Measurements from ENCODE around the gene IPO13.

Gene IPO13

DNA sequence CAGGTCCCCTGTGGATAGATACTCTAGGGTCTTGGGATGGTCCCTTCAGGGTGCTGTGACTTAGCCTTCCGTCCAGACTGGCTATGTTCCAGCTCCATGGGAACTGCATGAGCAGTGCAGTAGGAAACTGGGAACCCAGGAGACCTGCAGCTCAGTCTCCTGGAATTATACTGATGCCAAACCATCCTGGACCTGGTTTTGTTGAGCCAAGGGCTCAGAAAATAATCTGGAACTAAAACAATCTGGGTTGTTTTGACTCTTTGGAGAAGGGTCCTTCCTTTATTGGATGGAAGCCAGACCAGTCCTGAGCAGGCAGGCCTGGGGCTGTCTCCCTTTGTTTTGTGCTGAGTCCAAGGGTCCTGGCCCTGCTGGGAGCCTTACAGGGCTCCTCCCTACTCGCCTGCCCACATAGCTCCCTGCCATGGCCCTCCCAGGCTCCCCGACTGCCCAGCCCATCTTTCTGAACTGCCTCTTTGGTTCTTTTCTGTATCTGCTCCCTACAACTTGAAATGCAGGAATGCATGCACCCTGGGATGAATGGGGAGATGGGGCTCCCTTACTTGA lies 1.2 kb downstream of the IPO13 start:
- Histone ChIP-seq H3K4me3 (ENCODE audit: low read depth, low read length) (peak overlapping the region; percentile 87), H3K27me3 (ENCODE audit: control insufficient read depth, insufficient read depth, low read length) (no peaks in the 10 kb centered on the region), H3K9me3 (ENCODE audit: control insufficient read depth, low read length) (no peaks in the 10 kb centered on the region), H3K36me3 (ENCODE audit: control insufficient read depth, insufficient read depth, low read length) (no peaks in the 10 kb centered on the region), H3K9ac (no peak overlapping the region), H2AFZ (no peak overlapping the region), H3K4me1 (peaks cover 11% of the 10 kb centered on the region), H3K4me2 (ENCODE audit: low read length) (peak overlapping the region; percentile 94), H3K27ac (no peak overlapping the region), H3K79me2 (peaks cover 8% of the 10 kb centered on the region)
- TF ChIP-seq CTCF (IDR thresholded peaks at IDR 0.05): no peak

DNA sequence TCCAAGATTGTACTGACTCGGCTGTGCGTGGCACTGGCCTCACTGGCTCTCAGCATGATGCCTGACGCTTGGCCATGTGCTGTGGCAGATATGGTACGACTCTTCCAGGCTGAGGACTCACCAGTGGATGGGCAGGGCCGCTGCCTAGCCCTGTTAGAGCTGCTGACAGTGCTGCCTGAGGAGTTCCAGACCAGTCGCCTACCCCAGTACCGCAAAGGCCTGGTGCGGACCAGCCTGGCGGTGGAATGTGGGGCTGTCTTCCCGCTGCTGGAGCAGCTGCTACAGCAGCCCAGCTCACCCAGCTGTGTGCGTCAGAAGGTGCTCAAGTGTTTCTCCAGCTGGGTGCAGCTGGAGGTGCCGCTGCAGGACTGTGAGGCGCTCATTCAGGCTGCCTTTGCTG lies 2.9 kb downstream of the IPO13 start:
- H2AFZ ChIP-seq: no peak overlapping the region
- H3K4me3 ChIP-seq (ENCODE audit: low read depth, low read length): no peak overlapping the region
- H3K9ac ChIP-seq: no peak overlapping the region
- H3K36me3 ChIP-seq (ENCODE audit: control insufficient read depth, insufficient read depth, low read length): no peaks in the 10 kb centered on the region
- H3K9me3 ChIP-seq (ENCODE audit: control insufficient read depth, low read length): no peaks in the 10 kb centered on the region
- H3K4me1 ChIP-seq: peaks cover 11% of the 10 kb centered on the region
- H3K4me2 ChIP-seq (ENCODE audit: low read length): no peak overlapping the region
- H3K79me2 ChIP-seq: peaks cover 8% of the 10 kb centered on the region
- no peak overlapping the region for H3K27ac ChIP-seq
- no peaks in the 10 kb centered on the region for H3K27me3 ChIP-seq (ENCODE audit: control insufficient read depth, insufficient read depth, low read length)
- no peak for TF ChIP-seq CTCF (IDR thresholded peaks at IDR 0.05)

GRCh38 chr1:43951021-43951985 lies 4.6 kb downstream of the IPO13 start:
- Histone ChIP-seq H3K9me3 (ENCODE audit: control insufficient read depth, low read length) (no peaks in the 10 kb centered on the region), H3K4me3 (ENCODE audit: low read depth, low read length) (no peak overlapping the region), H3K9ac (no peak overlapping the region), H3K36me3 (ENCODE audit: control insufficient read depth, insufficient read depth, low read length) (no peaks in the 10 kb centered on the region), H3K27me3 (ENCODE audit: control insufficient read depth, insufficient read depth, low read length) (no peaks in the 10 kb centered on the region), H3K4me2 (ENCODE audit: low read length) (no peak overlapping the region), H3K79me2 (peaks cover 8% of the 10 kb centered on the region), H2AFZ (no peak overlapping the region), H3K4me1 (peaks cover 8% of the 10 kb centered on the region), H3K27ac (no peak overlapping the region)
- no peak for TF ChIP-seq CTCF (IDR thresholded peaks at IDR 0.05)

DNA sequence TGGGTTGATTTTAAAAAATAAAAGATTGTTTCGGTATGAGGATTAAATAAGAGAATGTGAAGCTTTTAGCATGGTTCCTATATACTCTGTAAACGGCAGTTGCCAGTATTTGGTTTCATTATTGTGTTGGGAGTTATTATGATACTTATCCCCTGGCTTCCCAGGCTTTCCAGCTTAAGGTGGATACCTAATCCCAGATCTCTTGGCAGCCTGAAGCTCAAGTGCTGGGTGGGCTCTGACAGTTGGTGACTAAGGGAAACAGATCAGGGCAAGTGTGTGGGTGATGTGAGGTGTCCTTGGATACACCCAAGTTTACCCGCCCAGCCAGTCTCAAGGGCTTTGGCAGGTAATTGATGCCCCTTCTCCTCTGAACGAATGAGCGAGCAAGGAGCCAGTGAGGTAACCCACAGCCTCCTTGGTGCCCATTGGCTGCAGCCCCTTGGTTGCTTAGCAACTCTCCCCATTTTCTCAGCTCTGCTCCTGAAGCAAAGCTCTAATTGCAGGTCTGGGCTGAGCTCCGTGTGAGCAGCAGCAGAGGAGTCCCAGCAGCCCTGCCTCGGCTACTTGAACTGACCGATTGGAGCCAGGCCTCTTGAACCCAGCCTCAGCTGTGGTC lies 6.1 kb downstream of the IPO13 start:
- H3K9ac ChIP-seq: no peak overlapping the region
- H3K4me1 ChIP-seq: peaks cover 8% of the 10 kb centered on the region

More for the DNA sequence above, 6.1 kb downstream of the IPO13 start:
- no peak for TF ChIP-seq CTCF (IDR thresholded peaks at IDR 0.05)
- peak overlapping the region; percentile 60 for H3K27ac ChIP-seq
- peak overlapping the region; percentile 51 for H3K4me2 ChIP-seq (ENCODE audit: low read length)
- H3K27me3 ChIP-seq (ENCODE audit: control insufficient read depth, insufficient read depth, low read length): no peaks in the 10 kb centered on the region
- H3K79me2 ChIP-seq: peaks cover 2% of the 10 kb centered on the region
- H3K36me3 ChIP-seq (ENCODE audit: control insufficient read depth, insufficient read depth, low read length): no peaks in the 10 kb centered on the region
- no peaks in the 10 kb centered on the region for H3K9me3 ChIP-seq (ENCODE audit: control insufficient read depth, low read length)
- H2AFZ ChIP-seq: no peak overlapping the region
- H3K4me3 ChIP-seq (ENCODE audit: low read depth, low read length): peak overlapping the region; percentile 0

All from parathyroid adenoma (tissue), 2 donors.